HepG2 (cell line): Measurements from ENCODE around the gene HAS3. TPM values are rescaled to one million over a fixed set of nuclear protein-coding genes. Genes with fewer than 3 reads are reported as not detected.

ENCODE experiments used
- CCAR2 ChIP-seq: fragments of 200-400 bp; formaldehyde crosslinking; optimal IDR thresholded peaks from 2 replicates; pipeline ENCODE3; 2018; ENCODE audit warnings: low read depth, mild to moderate bottlenecking, low read length, moderate library complexity
- DNMT1 ChIP-seq: sonication (generic); formaldehyde crosslinking; IDR thresholded peaks from 2 replicates; pipeline ENCODE4 v1.5.1; 2020; ENCODE audit warnings: mild to moderate bottlenecking, missing genetic modification reagents
- EP300 ChIP-seq, 3 experiments: sonication (generic) in 1 of 3; formaldehyde crosslinking in 1 of 3; IDR thresholded peaks; 2 replicates each; pipeline versions ENCODE4 v1.5.1 to v1.6.1; 2011 to 2020; ENCODE audit warnings: low read depth in 2 of 3, low read length in 2 of 3, borderline replicate concordance in 1 of 3, improper control_type of control experiment in 1 of 3, mild to moderate bottlenecking in 1 of 3, missing genetic modification reagents in 1 of 3, moderate library complexity in 1 of 3
- FOXC1 ChIP-seq: sonication (generic); formaldehyde crosslinking; IDR thresholded peaks from 2 replicates; pipeline ENCODE4 v1.8.0; 2022; ENCODE audit warnings: mild to moderate bottlenecking, missing genetic modification reagents, borderline replicate concordance
- GATAD2A ChIP-seq: IDR thresholded peaks from 2 replicates; pipeline ENCODE4 v1.6.1; 2016
- HNF1A ChIP-seq, 2 experiments: sonication (generic) in 1 of 2; formaldehyde crosslinking in 1 of 2; IDR thresholded peaks; 2 replicates each; pipeline versions ENCODE4 v1.4.0 to v1.6.1; 2016 to 2020; ENCODE audit warnings: borderline replicate concordance in 1 of 2, low read depth in 1 of 2, mild to moderate bottlenecking in 1 of 2, missing genetic modification reagents in 1 of 2
- IRF2 ChIP-seq: IDR thresholded peaks from 2 replicates; pipeline ENCODE4 v1.6.1; 2018; ENCODE audit warnings: missing genetic modification reagents, missing compliant biosample characterization
- KLF15 ChIP-seq: sonication (generic); formaldehyde crosslinking; IDR thresholded peaks from 2 replicates; pipeline ENCODE4 v1.8.1; 2023; ENCODE audit warnings: borderline replicate concordance, mild to moderate bottlenecking, inconsistent platforms, missing genetic modification reagents, mixed read lengths
- MED8 ChIP-seq: sonication (generic); formaldehyde crosslinking; IDR thresholded peaks from 2 replicates; pipeline ENCODE4 v1.8.1; 2023; ENCODE audit warnings: mild to moderate bottlenecking, missing genetic modification reagents; ENCODE audit not compliant: insufficient replicate concordance
- MZF1 ChIP-seq: sonication (generic); formaldehyde crosslinking; IDR thresholded peaks from 2 replicates; pipeline ENCODE4 v1.8.1; 2023; ENCODE audit warnings: mild to moderate bottlenecking, missing genetic modification reagents, borderline replicate concordance
- ZNF383 ChIP-seq: sonication (generic); formaldehyde crosslinking; IDR thresholded peaks from 2 replicates; pipeline ENCODE4 v1.4.0; 2020; ENCODE audit warnings: missing genetic modification reagents, mild to moderate bottlenecking, borderline replicate concordance
- ZNF678 ChIP-seq: sonication (generic); formaldehyde crosslinking; IDR thresholded peaks from 2 replicates; pipeline ENCODE4 v1.4.0; 2020; ENCODE audit warnings: mild to moderate bottlenecking, missing genetic modification reagents
- ZNF687 ChIP-seq: sonication (generic); formaldehyde crosslinking; IDR thresholded peaks from 2 replicates; pipeline ENCODE4 v1.5.1; 2020; ENCODE audit warnings: mild to moderate bottlenecking, missing genetic modification reagents, moderate library complexity
- ZNF780A ChIP-seq: sonication (generic); formaldehyde crosslinking; IDR thresholded peaks from 2 replicates; pipeline ENCODE4 v1.8.0; 2022; ENCODE audit warnings: mild to moderate bottlenecking, missing genetic modification reagents, moderate library complexity
- ZSCAN25 ChIP-seq: sonication (generic); formaldehyde crosslinking; IDR thresholded peaks from 2 replicates; pipeline ENCODE4 v1.8.0; 2022; ENCODE audit warnings: mild to moderate bottlenecking, missing genetic modification reagents
- polyA plus RNA-seq, 8 experiments: library from polyadenylated mRNA; depleted of rRNA in 3 of 8; stranded (reverse) in 7 of 8; unstranded in 1 of 8; fragments of >200 nt; fragmentation: Illumina TruSeq in 4 of 8; extraction: Trizol in 4 of 8; gene quantifications; 2 replicates each; pipeline versions ENCODE4 v1.2.1 to v1.2.3, GENCODE V29; 2011 to 2016; ENCODE audit warnings: low read depth in 4 of 8, missing spikeins in 1 of 8, mixed read lengths in 1 of 8; ENCODE audit not compliant: insufficient read depth in 1 of 8
- total RNA-seq, 5 experiments: library from RNA; depleted of rRNA; stranded (reverse); fragments of >200 nt; fragmentation: Illumina TruSeq; extraction: Trizol; gene quantifications; 2 replicates each; pipeline ENCODE4 v1.2.3, GENCODE V29; 2016; ENCODE audit warnings: low read depth in 1 of 5
- TF ChIP-seq, protein P1 (sequence below): sonication (generic); formaldehyde crosslinking; IDR thresholded peaks from 2 replicates; pipeline ENCODE4 v1.4.0; 2020; ENCODE audit warnings: missing genetic modification reagents

The HAS3 gene
- total and polyA plus RNA-seq, 2 of the 13 experiments (the other 11 are each of a cell fraction or from before 2014, with no cell fraction given): 0.04 to 0.30 TPM

DNA sequence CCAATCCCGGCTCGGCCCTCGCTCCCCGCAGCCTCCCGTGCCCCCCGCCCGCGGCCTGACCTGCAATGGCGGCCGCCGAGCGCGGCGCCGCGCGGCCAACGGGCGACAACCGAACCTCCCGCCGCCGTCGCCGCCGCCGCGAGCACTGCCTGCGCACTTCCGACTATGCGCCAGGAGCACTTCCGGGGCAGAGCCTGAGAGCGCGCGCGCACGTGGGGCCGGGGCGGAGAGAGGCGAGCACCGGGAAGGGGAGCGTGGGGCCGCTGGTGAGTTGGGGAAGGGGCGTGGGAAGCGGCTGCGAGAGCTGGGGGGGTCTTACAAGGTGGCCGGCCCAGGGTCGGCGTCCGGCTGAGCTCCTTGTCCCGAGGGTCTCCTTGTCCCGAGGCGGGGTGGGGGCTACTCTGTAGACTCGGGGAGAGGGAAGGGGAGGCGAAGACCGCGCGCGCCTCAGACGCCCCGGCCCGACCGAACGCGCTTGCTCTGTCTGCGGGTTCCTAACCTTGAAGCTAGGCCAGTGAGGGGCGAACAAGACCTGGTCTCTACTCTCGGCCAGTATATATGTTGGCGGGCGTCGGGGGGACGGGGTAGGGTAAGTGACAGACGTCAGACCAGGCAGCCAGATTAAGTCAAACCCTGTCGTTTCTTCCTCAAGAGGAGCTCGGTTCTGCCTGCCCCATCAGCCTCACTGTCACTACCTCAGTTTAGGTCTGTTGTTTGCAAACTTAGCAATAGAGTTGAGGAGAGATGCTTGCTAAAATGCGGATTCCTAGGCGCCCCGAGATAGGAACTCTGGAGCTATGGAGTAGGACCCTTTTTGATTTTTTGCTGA lies 27.2 kb downstream of the HAS3 start, which contains the start of the genes CHTF8 and UTP4 (continued):
- no peak for TF ChIP-seq HNF1A (IDR thresholded peaks at IDR 0.05; ENCODE audit: low read depth)
- TF ChIP-seq HNF1A (CRISPR knock-in tag; IDR thresholded peaks at IDR 0.05; ENCODE audit: borderline replicate concordance): peak; percentile 34; the same call in 1 of the 2 replicates
- TF ChIP-seq ZSCAN25: 0 out of 2 replicates have a peak, but pooled peaks have one; percentile 14
- TF ChIP-seq DNMT1 (CRISPR knock-in tag): peak; percentile 87; the same call in 1 of the 2 replicates
- TF ChIP-seq GATAD2A (CRISPR knock-in tag): no peak
- TF ChIP-seq CCAR2: no peak
- peak; percentile 52 for TF ChIP-seq ZNF780A (CRISPR knock-in tag)
- no peak; a peak in 2 of 4 replicates for TF ChIP-seq EP300 (IDR thresholded peaks at IDR 0.05; ENCODE audit: low read depth in 2 of 2, low read length in 2 of 2)
- TF ChIP-seq EP300 (CRISPR knock-in tag; IDR thresholded peaks at IDR 0.05; ENCODE audit: borderline replicate concordance): no peak
- peak; percentile 95 for TF ChIP-seq ZNF687
- TF ChIP-seq ZNF383: no peak
- TF ChIP-seq MZF1 (CRISPR knock-in tag): 0 out of 2 replicates have a peak, but pooled peaks have one; percentile 35
- TF ChIP-seq IRF2 (CRISPR knock-in tag): 0 out of 2 replicates have a peak, but pooled peaks have one; percentile 21
- TF ChIP-seq ZNF678 (CRISPR knock-in tag): peak; percentile 58; the same call in 1 of the 2 replicates
- peak; percentile 61; the same call in 1 of the 2 replicates for TF ChIP-seq FOXC1 (CRISPR knock-in tag)
- TF ChIP-seq KLF15 (CRISPR knock-in tag): peak; percentile 34; the same call in 1 of the 2 replicates
- TF ChIP-seq, protein P1, sequence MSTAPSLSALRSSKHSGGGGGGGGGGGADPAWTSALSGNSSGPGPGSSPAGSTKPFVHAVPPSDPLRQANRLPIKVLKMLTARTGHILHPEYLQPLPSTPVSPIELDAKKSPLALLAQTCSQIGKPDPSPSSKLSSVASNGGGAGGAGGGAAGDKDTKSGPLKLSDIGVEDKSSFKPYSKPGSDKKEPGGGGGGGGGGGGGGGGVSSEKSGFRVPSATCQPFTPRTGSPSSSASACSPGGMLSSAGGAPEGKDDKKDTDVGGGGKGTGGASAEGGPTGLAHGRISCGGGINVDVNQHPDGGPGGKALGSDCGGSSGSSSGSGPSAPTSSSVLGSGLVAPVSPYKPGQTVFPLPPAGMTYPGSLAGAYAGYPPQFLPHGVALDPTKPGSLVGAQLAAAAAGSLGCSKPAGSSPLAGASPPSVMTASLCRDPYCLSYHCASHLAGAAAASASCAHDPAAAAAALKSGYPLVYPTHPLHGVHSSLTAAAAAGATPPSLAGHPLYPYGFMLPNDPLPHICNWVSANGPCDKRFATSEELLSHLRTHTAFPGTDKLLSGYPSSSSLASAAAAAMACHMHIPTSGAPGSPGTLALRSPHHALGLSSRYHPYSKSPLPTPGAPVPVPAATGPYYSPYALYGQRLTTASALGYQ (CRISPR knock-in tag): peak; percentile 26; the same call in 1 of the 2 replicates
- peak; percentile 72 for TF ChIP-seq MED8 (CRISPR knock-in tag)
